HepG2 (cell line): ENCODE measurements around the gene SCT. TPM values are rescaled to one million over a fixed set of nuclear protein-coding genes. Genes with fewer than 3 reads are reported as not detected.

ENCODE experiments used
- ATF1 ChIP-seq: IDR thresholded peaks from 2 replicates; pipeline ENCODE4 v1.6.1; 2016; ENCODE audit warnings: mild to moderate bottlenecking, control low read depth
- BCLAF1 ChIP-seq: fragments of 450-650 bp; IDR thresholded peaks from 2 replicates; pipeline ENCODE4 v1.6.1; 2017; ENCODE audit warnings: mild to moderate bottlenecking
- CCDC6 ChIP-seq: sonication (generic); formaldehyde crosslinking; IDR thresholded peaks from 2 replicates; pipeline ENCODE4 v1.8.1; 2022; ENCODE audit warnings: mild to moderate bottlenecking, missing genetic modification reagents, moderate library complexity
- EZH2 ChIP-seq: conservative IDR thresholded peaks from 2 replicates; pipeline ENCODE4 v1.6.1; 2012; ENCODE audit warnings: mild to moderate bottlenecking, low read depth, low read length, moderate library complexity
- HBP1 ChIP-seq: IDR thresholded peaks from 2 replicates; pipeline ENCODE4 v1.6.1; 2016; ENCODE audit warnings: low read depth, control low read depth
- HHEX ChIP-seq: IDR thresholded peaks from 2 replicates; pipeline ENCODE4 v1.6.1; 2016; ENCODE audit warnings: control low read depth
- HMGA1 ChIP-seq: sonication (generic); formaldehyde crosslinking; conservative IDR thresholded peaks from 2 replicates; pipeline ENCODE4 v1.4.0; 2020; ENCODE audit warnings: missing genetic modification reagents
- ISX ChIP-seq: sonication (generic); formaldehyde crosslinking; conservative IDR thresholded peaks from 2 replicates; pipeline ENCODE4 v1.5.0; 2020; ENCODE audit warnings: missing genetic modification reagents
- LCORL ChIP-seq, 2 experiments: fragments of 450-650 bp in 1 of 2; sonication (generic) in 1 of 2; formaldehyde crosslinking in 1 of 2; IDR thresholded peaks; 2 replicates each; pipeline versions ENCODE4 v1.5.0 to v1.6.1; 2017 to 2020; ENCODE audit warnings: antibody characterized with exemption in 1 of 2, missing genetic modification reagents in 1 of 2
- MEIS2 ChIP-seq: sonication (generic); formaldehyde crosslinking; IDR thresholded peaks from 2 replicates; pipeline ENCODE4 v1.9.0; 2021; ENCODE audit warnings: mild to moderate bottlenecking, missing genetic modification reagents
- RXRA ChIP-seq: sonication (generic); formaldehyde crosslinking; IDR thresholded peaks from 2 replicates; pipeline ENCODE4 v1.5.1; 2020; ENCODE audit warnings: missing genetic modification reagents
- SIX4 ChIP-seq: sonication (generic); formaldehyde crosslinking; IDR thresholded peaks from 2 replicates; pipeline ENCODE4 v1.4.0; 2020; ENCODE audit warnings: missing genetic modification reagents
- SOX13 ChIP-seq, 3 experiments: fragments of 450-650 bp in 1 of 3; sonication (generic) in 1 of 3; formaldehyde crosslinking in 1 of 3; IDR thresholded peaks in 2 of 3; conservative IDR thresholded peaks in 1 of 3; 2 replicates each; pipeline versions ENCODE4 v1.5.0 to v1.6.1; 2016 to 2020; ENCODE audit warnings: antibody characterized with exemption in 1 of 3, mild to moderate bottlenecking in 1 of 3, missing compliant biosample characterization in 1 of 3, missing genetic modification reagents in 1 of 3, moderate library complexity in 1 of 3
- SSRP1 ChIP-seq: IDR thresholded peaks from 2 replicates; pipeline ENCODE4 v1.6.1; 2016; ENCODE audit warnings: control low read depth
- ZBTB14 ChIP-seq: sonication (generic); formaldehyde crosslinking; IDR thresholded peaks from 2 replicates; pipeline ENCODE4 v1.4.0; 2020; ENCODE audit warnings: missing genetic modification reagents
- ZBTB21 ChIP-seq: sonication (generic); formaldehyde crosslinking; IDR thresholded peaks from 2 replicates; pipeline ENCODE4 v1.4.0; 2020; ENCODE audit warnings: missing genetic modification reagents
- ZFP1 ChIP-seq: IDR thresholded peaks from 2 replicates; pipeline ENCODE4 v1.6.1; 2016
- ZKSCAN1 ChIP-seq: fragments of 150-350 bp; IDR thresholded peaks from 2 replicates; pipeline ENCODE4 v1.6.1; 2014; ENCODE audit warnings: low read length
- ZNF354B ChIP-seq: sonication (generic); formaldehyde crosslinking; IDR thresholded peaks from 2 replicates; pipeline ENCODE4 v1.8.0; 2022; ENCODE audit warnings: mild to moderate bottlenecking, missing genetic modification reagents
- ZNF383 ChIP-seq: sonication (generic); formaldehyde crosslinking; IDR thresholded peaks from 2 replicates; pipeline ENCODE4 v1.4.0; 2020; ENCODE audit warnings: missing genetic modification reagents, mild to moderate bottlenecking, borderline replicate concordance
- ZNF564 ChIP-seq: sonication (generic); formaldehyde crosslinking; IDR thresholded peaks from 2 replicates; pipeline ENCODE4 v1.8.1; 2023; ENCODE audit warnings: mild to moderate bottlenecking, missing genetic modification reagents
- ZNF850 ChIP-seq: sonication (generic); formaldehyde crosslinking; conservative IDR thresholded peaks from 2 replicates; pipeline ENCODE4 v1.9.0; 2021; ENCODE audit warnings: mild to moderate bottlenecking, missing genetic modification reagents
- polyA plus RNA-seq, 8 experiments: library from polyadenylated mRNA; depleted of rRNA in 3 of 8; stranded (reverse) in 7 of 8; unstranded in 1 of 8; fragments of >200 nt; fragmentation: Illumina TruSeq in 4 of 8; extraction: Trizol in 4 of 8; gene quantifications; 2 replicates each; pipeline versions ENCODE4 v1.2.1 to v1.2.3, GENCODE V29; 2011 to 2016; ENCODE audit warnings: low read depth in 4 of 8, missing spikeins in 1 of 8, mixed read lengths in 1 of 8; ENCODE audit not compliant: insufficient read depth in 1 of 8
- total RNA-seq, 5 experiments: library from RNA; depleted of rRNA; stranded (reverse); fragments of >200 nt; fragmentation: Illumina TruSeq; extraction: Trizol; gene quantifications; 2 replicates each; pipeline ENCODE4 v1.2.3, GENCODE V29; 2016; ENCODE audit warnings: low read depth in 1 of 5
- TF ChIP-seq, protein P1 (sequence below): sonication (generic); formaldehyde crosslinking; IDR thresholded peaks from 2 replicates; pipeline ENCODE4 v1.9.0; 2021; ENCODE audit warnings: missing genetic modification reagents, borderline replicate concordance

The SCT gene
- total and polyA plus RNA-seq, 2 of the 13 experiments (the other 11 are each of a cell fraction or from before 2014, with no cell fraction given): not detected

GRCh38 chr11:587978-588380, 39.0 kb downstream of the SCT start (continued):
- TF ChIP-seq, protein P1, sequence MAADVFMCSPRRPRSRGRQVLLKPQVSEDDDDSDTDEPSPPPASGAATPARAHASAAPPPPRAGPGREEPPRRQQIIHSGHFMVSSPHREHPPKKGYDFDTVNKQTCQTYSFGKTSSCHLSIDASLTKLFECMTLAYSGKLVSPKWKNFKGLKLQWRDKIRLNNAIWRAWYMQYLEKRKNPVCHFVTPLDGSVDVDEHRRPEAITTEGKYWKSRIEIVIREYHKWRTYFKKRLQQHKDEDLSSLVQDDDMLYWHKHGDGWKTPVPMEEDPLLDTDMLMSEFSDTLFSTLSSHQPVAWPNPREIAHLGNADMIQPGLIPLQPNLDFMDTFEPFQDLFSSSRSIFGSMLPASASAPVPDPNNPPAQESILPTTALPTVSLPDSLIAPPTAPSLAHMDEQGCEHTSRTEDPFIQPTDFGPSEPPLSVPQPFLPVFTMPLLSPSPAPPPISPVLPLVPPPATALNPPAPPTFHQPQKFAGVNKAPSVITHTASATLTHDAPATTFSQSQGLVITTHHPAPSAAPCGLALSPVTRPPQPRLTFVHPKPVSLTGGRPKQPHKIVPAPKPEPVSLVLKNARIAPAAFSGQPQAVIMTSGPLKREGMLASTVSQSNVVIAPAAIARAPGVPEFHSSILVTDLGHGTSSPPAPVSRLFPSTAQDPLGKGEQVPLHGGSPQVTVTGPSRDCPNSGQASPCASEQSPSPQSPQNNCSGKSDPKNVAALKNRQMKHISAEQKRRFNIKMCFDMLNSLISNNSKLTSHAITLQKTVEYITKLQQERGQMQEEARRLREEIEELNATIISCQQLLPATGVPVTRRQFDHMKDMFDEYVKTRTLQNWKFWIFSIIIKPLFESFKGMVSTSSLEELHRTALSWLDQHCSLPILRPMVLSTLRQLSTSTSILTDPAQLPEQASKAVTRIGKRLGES (CRISPR knock-in tag): no peak
- TF ChIP-seq RXRA (CRISPR knock-in tag): peak; percentile 88; the same call in 1 of the 2 replicates
- no peak for TF ChIP-seq ZNF383 (CRISPR knock-in tag)
- TF ChIP-seq ZBTB21 (CRISPR knock-in tag): peak; percentile 92
- TF ChIP-seq MEIS2 (CRISPR knock-in tag): peak; percentile 49; the same call in 1 of the 2 replicates
- no peak for TF ChIP-seq SOX13 (IDR thresholded peaks at IDR 0.05)
- peak in 1 of 2 experiments; percentile 52; a peak in 2 of 4 replicates for TF ChIP-seq SOX13 (CRISPR knock-in tag; conservative IDR thresholded peaks at IDR 0.05 in 1 of 2, IDR thresholded peaks at IDR 0.05 in 1 of 2)
- no peak for TF ChIP-seq SSRP1 (CRISPR knock-in tag)
- no peak for TF ChIP-seq BCLAF1
- TF ChIP-seq ZNF354B (CRISPR knock-in tag): no peak
- TF ChIP-seq HBP1 (CRISPR knock-in tag): no peak
- no peak for TF ChIP-seq ZFP1 (CRISPR knock-in tag)
- TF ChIP-seq ZKSCAN1: no peak
- no peak for TF ChIP-seq CCDC6 (CRISPR knock-in tag)
- no peak for TF ChIP-seq EZH2
- TF ChIP-seq ATF1 (CRISPR knock-in tag): no peak; the same call in 1 of the 2 replicates
- TF ChIP-seq ZBTB14: no peak
- no peak for TF ChIP-seq HMGA1
- TF ChIP-seq HHEX: no peak
- TF ChIP-seq ZNF850: no peak
- no peak; the same call in 1 of the 2 replicates for TF ChIP-seq ZNF564 (CRISPR knock-in tag)
- TF ChIP-seq ISX: no peak
- TF ChIP-seq LCORL (IDR thresholded peaks at IDR 0.05): no peak
- TF ChIP-seq LCORL (CRISPR knock-in tag; IDR thresholded peaks at IDR 0.05): peak; percentile 88
- TF ChIP-seq SIX4 (CRISPR knock-in tag): no peak; the same call in 1 of the 2 replicates
